GM20000 (cell line): ENCODE results near the gene TSSK2.

Experiments used
- DNase-seq: peaks from one replicate; pipeline ENCODE4 v3.0.0; 2012; ENCODE audit warnings: low spot score
- TF ChIP-seq, protein P1 (sequence below): IDR thresholded peaks from 2 replicates; pipeline ENCODE4 v1.5.1; 2012; ENCODE audit warnings: mild to moderate bottlenecking, control low read depth; ENCODE audit errors: extremely low read depth, missing control alignments

TSSK2 gene

DNA sequence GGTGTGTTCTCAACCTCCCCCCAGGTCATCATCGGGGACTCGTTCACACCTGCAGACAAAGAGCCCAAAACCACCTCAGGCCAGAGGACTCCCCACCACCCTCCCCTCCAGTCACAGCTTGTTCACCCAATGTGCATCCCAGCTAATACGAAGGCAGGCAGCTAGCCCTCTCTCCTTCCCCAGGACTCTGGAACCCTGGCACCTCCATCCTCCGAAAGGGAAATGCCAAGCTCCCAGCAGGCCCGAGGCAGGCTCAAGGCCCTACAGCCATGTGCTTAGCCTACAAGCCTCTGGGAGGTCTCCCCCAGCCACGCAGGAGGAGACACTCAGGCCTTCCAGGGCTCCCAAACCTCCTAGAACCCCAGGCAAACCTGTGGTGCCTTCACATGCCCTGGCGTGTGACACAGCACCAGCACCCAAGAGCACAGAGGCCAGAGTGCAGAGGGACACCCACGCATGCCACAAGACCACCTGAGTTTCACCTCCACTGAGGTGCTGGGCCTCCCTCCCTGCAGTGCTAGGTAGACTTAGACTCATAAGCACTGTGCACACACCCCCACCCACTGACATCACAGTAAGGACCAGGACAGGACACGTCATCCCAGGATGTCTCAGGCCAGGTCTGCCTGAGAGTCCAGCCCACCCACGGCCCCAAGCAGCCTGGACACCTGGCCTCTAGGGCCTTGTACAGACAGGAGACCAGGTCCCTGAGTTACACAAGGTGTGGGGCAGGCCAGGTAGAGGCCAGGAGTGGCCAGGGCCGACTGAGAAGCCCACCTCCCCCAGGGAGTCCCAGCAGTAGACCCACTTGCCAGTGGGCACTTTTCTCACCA, 6.5 kb downstream of the TSSK2 start:
- TF ChIP-seq, protein P1, sequence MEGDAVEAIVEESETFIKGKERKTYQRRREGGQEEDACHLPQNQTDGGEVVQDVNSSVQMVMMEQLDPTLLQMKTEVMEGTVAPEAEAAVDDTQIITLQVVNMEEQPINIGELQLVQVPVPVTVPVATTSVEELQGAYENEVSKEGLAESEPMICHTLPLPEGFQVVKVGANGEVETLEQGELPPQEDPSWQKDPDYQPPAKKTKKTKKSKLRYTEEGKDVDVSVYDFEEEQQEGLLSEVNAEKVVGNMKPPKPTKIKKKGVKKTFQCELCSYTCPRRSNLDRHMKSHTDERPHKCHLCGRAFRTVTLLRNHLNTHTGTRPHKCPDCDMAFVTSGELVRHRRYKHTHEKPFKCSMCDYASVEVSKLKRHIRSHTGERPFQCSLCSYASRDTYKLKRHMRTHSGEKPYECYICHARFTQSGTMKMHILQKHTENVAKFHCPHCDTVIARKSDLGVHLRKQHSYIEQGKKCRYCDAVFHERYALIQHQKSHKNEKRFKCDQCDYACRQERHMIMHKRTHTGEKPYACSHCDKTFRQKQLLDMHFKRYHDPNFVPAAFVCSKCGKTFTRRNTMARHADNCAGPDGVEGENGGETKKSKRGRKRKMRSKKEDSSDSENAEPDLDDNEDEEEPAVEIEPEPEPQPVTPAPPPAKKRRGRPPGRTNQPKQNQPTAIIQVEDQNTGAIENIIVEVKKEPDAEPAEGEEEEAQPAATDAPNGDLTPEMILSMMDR: no peak
- no peak for DNase-seq

- no peak for DNase-seq
- TF ChIP-seq, protein P1: no peak
Observed at GRCh38 chr22:19138217-19139000, 7.3 kb downstream of the TSSK2 start.

DNA sequence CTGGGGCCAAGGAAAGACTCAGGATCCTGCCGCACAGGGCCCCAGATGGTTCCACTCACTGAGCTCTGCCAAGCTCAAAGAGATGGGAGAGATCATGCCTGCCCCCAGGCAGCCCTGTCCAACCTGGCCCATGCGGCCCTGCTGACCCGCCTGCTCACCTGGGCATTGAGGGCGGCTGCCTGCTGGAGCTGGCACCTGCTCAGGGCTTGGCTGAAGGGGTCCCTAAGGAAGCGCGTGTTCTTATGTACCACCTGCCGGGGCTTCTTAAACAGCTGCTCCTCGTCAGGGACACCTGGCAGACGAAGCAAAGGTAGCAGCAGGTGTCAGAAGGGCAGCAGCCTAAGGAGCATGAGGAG, 7.9 kb downstream of the TSSK2 start:
- DNase-seq: no peak
- TF ChIP-seq, protein P1: no peak

DNA sequence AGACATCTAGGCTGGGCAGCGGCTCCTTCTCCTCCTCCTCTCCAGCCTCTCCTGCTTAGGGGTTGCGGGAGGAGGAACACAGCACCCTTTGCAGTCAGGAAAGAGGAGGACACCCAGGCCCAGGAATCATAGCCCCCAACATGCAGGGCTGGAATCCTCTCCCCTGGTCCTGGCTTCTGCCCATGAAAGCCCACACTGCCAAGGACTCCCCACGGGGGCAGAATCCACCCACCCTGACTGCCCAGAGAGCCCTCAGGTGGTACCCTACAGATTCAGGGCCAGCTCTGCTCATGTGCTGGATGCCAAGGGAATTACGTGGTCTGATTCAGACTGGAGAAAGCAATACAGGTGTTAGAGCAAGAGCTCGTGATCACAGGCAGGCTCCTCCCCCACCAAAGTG, 8.9 kb downstream of the TSSK2 start:
- TF ChIP-seq, protein P1: no peak

DNA sequence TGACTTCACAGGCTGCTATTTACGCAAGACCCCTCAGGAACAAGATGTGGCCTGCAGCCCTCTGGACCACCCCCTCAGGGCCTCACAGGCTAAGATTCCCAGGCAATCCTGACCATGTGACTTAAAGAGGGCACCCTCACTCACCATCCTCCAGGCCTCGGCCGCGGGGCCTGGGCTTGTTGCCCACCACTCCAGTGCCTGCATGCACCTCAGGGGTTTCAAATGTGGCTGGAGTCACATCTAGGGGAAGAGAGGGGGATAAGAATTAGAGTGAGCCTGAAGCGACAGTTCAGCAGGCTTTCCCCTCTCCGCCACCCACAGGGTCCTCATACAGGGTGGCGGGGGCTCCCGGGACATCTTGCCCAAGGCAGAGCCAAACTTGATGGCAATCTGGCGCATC, 11.3 kb downstream of the TSSK2 start:
- TF ChIP-seq, protein P1: no peak

More for the DNA sequence above, 8.9 kb downstream of the TSSK2 start:
- no peak for DNase-seq

DNA sequence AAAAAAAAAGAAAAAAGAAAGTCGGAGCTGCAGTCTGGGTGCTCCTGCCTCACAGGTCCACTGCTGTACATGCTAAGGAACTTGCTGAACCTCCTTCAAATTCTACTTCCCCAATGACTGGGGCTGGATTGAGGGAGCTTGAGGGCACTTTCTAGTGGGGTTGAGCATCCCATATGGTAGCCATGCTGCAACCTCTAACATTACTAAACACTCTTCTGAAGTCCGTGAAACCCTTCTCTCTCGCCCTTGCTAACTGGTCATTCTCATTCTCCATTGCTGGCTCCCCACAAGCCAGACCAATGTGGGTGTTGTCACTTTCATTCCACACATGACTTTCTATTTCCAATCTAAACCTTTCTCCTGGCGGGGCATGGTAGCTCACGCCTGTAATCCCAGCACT, 12.1 kb downstream of the TSSK2 start:
- TF ChIP-seq, protein P1: no peak
- DNase-seq: no peak

More for the DNA sequence above, 11.3 kb downstream of the TSSK2 start:
- no peak for DNase-seq

DNA sequence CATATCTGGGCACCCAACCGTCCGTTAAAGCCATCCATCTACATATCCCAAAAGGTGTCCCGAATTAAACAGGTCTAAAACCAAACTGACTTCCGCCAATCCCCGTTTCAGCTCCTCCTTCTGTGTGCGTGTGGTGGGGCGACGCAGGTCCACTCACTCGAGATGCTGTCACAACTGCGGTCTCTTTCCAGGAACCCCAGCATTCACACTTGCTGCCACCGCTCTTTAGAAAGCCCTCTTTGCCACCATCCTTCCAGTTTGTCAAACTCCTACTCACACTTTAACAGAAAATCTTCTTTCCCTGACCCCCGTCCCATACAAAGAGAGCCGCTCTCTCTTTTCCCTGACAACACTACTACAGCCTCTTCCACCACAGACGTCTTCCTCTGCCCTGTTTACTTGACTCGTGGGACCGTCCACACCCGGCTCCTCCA, 12.9 kb downstream of the TSSK2 start:
- peak; percentile 57 for DNase-seq
- TF ChIP-seq, protein P1: no peak
